Body of pancreas (tissue), 4 donors: ENCODE results near the gene TENM4. TPM values are rescaled to one million over a fixed set of nuclear protein-coding genes. Genes with fewer than 3 reads are reported as not detected.
A peak's percentile ranks its signal among the peaks of the same experiment; 100 is the strongest.

Experiments
- ATAC-seq: fragments of 150-250 bp; one replicate; pipeline ENCODE4 v1.9.1; 2016
- DNase-seq, 4 donors: peaks; one replicate each; pipeline ENCODE4 v3.0.0-alpha.2; 2019
- H3K27ac ChIP-seq, 4 donors: fragments of 200-600 bp; sonication (generic); 1 replicate in 3 of 4; 2 replicates in 1 of 4; pipeline versions ENCODE4 v1.5.1 to v1.6.1; 2016 to 2019; ENCODE audit warnings: mild to moderate bottlenecking in 1 of 4, mixed read lengths in 1 of 4, moderate library complexity in 1 of 4
- H3K27me3 ChIP-seq, 2 donors: fragments of 200-600 bp; sonication (generic); one replicate each; pipeline ENCODE4 v1.6.0; 2016; ENCODE audit warnings: mild to moderate bottlenecking in 1 of 2
- H3K36me3 ChIP-seq, 2 donors: fragments of 200-600 bp; sonication (generic); replicated peaks in 1 of 2; 2 replicates each; pipeline ENCODE4 v1.5.1; 2016; ENCODE audit warnings: low read depth in 2 of 2; ENCODE audit not compliant: insufficient read depth in 1 of 2
- H3K4me1 ChIP-seq: fragments of 200-600 bp; sonication (generic); one replicate; pipeline ENCODE4 v1.6.0; 2016
- H3K4me3 ChIP-seq, 2 donors: fragments of 200-600 bp; sonication (generic); 1 replicate in 1 of 2; 2 replicates in 1 of 2; pipeline ENCODE4 v1.5.1; 2016 to 2019
- H3K9me3 ChIP-seq, 3 donors: fragments of 200-600 bp; sonication (generic); 1 replicate in 2 of 3; 2 replicates in 1 of 3; pipeline ENCODE4 v1.5.1; 2016
- POLR2A ChIP-seq, 3 donors: fragments of 450-650 bp; IDR thresholded peaks; one replicate each; pipeline ENCODE4 v1.6.1; 2016; ENCODE audit warnings: antibody characterized with exemption in 3 of 3, mild to moderate bottlenecking in 2 of 3
- WGBS, 2 donors: methylation state at CpG; one replicate each; pipeline ENCODE4 v1.1.5; 2017; 5-methylcytosine and 5-hydroxymethylcytosine counted together
- intact Hi-C: fragments of 100-400 bp; cut with DNase I; formaldehyde crosslinking; loops from one replicate; pipeline ENCODE4 v1.15.1; 2023
- total RNA-seq, 2 donors: library from RNA; depleted of rRNA; stranded (reverse); fragments of >200 nt; gene quantifications; one replicate each; pipeline ENCODE4 v1.1.0, GENCODE V29; 2016
- TF ChIP-seq, protein P1 (sequence below), 7 experiments: fragments of 450-650 bp in 4 of 7; fragments of 200-600 bp in 3 of 7; sonication (generic) in 3 of 7; IDR thresholded peaks; one replicate each; pipeline ENCODE4 v1.5.1; 2016 to 2019; ENCODE audit warnings: antibody characterized with exemption in 7 of 7

Gene TENM4
- total RNA-seq, 2 donors from 2014 or later, result 0.78 to 6.6 TPM

DNA sequence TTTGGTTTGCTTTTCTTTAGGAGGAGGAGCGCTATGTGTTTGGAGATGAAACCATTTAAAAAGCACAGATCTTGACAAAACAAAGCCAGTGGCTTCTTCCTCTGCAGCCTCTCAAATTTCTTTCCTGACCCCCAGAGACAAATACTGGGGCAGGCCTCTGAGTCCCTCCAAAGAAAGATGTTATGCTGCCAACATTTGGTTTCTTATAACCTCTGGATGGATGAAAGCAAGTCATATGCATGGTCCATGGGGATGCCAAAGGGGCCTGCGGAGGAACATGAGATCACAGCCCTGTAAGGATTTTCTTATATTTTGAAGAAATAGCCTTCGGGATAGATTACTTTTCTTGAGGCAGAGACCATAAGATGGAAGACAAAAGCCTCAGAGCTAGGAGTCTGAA lies 179.1 kb downstream of the TENM4 start:
- ATAC-seq (no peak), DNase-seq (no peak)
- Histone ChIP-seq H3K36me3 (no peaks in the 10 kb centered on the region), H3K27ac (no peak overlapping the region), H3K27me3 (no peaks in the 10 kb centered on the region), H3K9me3 (no peaks in the 10 kb centered on the region), H3K4me1 (no peaks in the 10 kb centered on the region), H3K4me3 (no peak overlapping the region)
- TF ChIP-seq, protein P1, sequence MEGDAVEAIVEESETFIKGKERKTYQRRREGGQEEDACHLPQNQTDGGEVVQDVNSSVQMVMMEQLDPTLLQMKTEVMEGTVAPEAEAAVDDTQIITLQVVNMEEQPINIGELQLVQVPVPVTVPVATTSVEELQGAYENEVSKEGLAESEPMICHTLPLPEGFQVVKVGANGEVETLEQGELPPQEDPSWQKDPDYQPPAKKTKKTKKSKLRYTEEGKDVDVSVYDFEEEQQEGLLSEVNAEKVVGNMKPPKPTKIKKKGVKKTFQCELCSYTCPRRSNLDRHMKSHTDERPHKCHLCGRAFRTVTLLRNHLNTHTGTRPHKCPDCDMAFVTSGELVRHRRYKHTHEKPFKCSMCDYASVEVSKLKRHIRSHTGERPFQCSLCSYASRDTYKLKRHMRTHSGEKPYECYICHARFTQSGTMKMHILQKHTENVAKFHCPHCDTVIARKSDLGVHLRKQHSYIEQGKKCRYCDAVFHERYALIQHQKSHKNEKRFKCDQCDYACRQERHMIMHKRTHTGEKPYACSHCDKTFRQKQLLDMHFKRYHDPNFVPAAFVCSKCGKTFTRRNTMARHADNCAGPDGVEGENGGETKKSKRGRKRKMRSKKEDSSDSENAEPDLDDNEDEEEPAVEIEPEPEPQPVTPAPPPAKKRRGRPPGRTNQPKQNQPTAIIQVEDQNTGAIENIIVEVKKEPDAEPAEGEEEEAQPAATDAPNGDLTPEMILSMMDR (IDR thresholded peaks at IDR 0.05), result no peak
- no peak for TF ChIP-seq POLR2A (IDR thresholded peaks at IDR 0.05)
- intact Hi-C loops, result no loop called here
- 81 to 83% methylated on average over 3 of the region's 3 CpGs for WGBS, 2 donors

DNA sequence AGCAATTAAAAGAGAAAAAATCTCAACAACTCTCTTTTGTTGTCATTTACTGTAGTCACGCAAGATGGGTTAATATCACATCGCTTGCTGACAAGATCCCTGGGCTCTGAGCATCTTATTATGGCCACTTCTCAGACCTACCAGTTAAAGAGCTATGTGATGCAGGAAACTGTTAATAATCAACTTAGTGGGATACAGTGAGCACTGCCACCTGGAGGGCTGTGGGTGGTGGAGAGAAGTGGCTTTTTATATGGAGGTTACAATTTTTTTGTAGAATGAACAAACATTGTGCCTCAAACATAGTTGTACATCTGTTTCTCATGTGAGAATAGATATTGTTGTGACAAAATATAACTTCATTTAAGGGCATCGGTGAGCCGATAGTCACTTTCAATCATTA lies 181.0 kb downstream of the TENM4 start:
- H3K4me1 ChIP-seq, result no peaks in the 10 kb centered on the region
- H3K27ac ChIP-seq, result no peak overlapping the region
- TF ChIP-seq, protein P1 (IDR thresholded peaks at IDR 0.05), result peak in 4 of 7 experiments; percentile 17 to 45 (median 30)
- no peak for TF ChIP-seq POLR2A (IDR thresholded peaks at IDR 0.05)
- no peak overlapping the region for H3K4me3 ChIP-seq
- H3K9me3 ChIP-seq, result no peaks in the 10 kb centered on the region
- DNase-seq (peak in 1 of 4 donors; percentile 19), ATAC-seq (no peak)
- H3K36me3 ChIP-seq, result no peaks in the 10 kb centered on the region
- intact Hi-C loops, result no loop called here
- no peaks in the 10 kb centered on the region for H3K27me3 ChIP-seq
- WGBS, 2 donors, result 76 to 85% methylated on average over 4 of the region's 4 CpGs

DNA sequence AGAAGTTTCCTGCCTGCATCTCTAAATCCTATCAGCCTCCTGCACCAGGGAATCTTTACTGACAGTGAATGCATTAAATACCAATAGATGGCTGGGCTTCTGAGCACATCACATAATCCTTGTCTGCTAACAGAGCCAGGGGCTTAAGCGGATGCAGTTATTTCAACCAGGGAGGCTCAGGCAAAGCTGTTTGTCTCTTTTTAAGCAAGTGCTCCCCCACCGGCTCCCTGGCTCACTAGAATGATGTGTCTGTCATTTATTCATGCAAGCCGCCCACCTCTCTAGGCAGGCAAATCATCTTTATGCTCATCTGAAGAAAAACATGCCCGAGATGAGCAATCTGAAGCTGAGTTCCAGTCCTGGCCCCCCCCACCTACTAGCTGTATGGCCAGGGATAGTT lies 182.3 kb downstream of the TENM4 start:
- H3K9me3 ChIP-seq, result no peaks in the 10 kb centered on the region
- ATAC-seq (no peak), DNase-seq (no peak)
- no peak overlapping the region for H3K4me3 ChIP-seq
- H3K36me3 ChIP-seq, result no peaks in the 10 kb centered on the region
- 68 to 70% methylated on average over 4 of the region's 4 CpGs for WGBS, 2 donors
- no peaks in the 10 kb centered on the region for H3K27me3 ChIP-seq
- H3K27ac ChIP-seq, result no peak overlapping the region
- no peak for TF ChIP-seq POLR2A (IDR thresholded peaks at IDR 0.05)
- TF ChIP-seq, protein P1 (IDR thresholded peaks at IDR 0.05), result no peak
- intact Hi-C loops, result no loop called here
- H3K4me1 ChIP-seq, result no peaks in the 10 kb centered on the region

DNA sequence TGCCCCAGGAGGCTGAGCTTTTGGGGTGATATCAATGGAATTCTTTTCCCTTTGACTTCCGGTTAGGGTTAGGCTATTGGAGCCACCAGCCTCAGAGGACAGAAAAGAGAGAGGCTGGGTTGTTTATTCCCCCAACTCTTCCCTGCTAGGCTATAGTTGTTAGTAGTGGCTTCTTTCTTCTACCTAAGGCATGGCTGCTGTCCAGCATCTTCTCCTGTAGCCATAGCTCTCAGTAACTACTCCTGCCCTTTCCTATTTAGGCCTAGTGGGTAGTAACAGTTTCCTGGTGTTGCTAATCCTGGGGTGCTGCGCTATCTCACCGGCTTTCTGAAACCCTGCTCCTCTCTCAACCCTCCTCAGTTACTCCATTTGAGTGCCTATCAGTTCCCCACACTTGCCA lies 184.9 kb downstream of the TENM4 start:
- no peaks in the 10 kb centered on the region for H3K4me1 ChIP-seq
- TF ChIP-seq, protein P1 (IDR thresholded peaks at IDR 0.05), result no peak
- no peak for TF ChIP-seq POLR2A (IDR thresholded peaks at IDR 0.05)
- H3K27me3 ChIP-seq, result no peaks in the 10 kb centered on the region
- no peak for DNase-seq
- 94 to 97% methylated on average over 3 of the region's 3 CpGs for WGBS, 2 donors
- H3K4me3 ChIP-seq, result no peak overlapping the region
- intact Hi-C loops, result no loop called here
- no peak overlapping the region for H3K27ac ChIP-seq
- no peak for ATAC-seq
- H3K9me3 ChIP-seq, result no peaks in the 10 kb centered on the region
- no peaks in the 10 kb centered on the region for H3K36me3 ChIP-seq

DNA sequence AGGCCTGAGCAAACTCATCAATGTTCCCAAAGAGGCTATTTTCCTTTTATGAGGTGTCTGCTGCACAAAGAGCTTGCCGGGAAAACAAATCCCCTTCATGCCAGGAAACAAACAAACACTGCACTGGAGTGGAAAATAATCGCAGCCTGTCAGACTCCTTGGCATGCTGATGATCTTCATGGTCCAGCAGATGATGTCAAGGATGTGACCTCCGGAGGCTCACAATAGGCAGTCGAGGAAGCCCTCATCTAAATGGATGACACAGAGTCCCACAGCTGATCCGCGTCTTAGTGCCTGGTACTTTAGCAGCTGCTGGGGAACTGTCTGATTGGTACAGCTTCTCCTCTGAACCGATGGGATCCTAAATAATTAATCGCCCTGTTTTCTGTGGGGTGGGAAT lies 187.6 kb downstream of the TENM4 start:
- no peak overlapping the region for H3K4me3 ChIP-seq
- intact Hi-C loops, result no loop called here
- no peak overlapping the region for H3K27ac ChIP-seq
- H3K4me1 ChIP-seq, result no peaks in the 10 kb centered on the region
- no peaks in the 10 kb centered on the region for H3K9me3 ChIP-seq
- H3K27me3 ChIP-seq, result no peaks in the 10 kb centered on the region
- WGBS, 2 donors, result 67 to 68% methylated on average over 8 of the region's 8 CpGs
- ATAC-seq (no peak), DNase-seq (no peak)
- H3K36me3 ChIP-seq, result no peaks in the 10 kb centered on the region
- no peak for TF ChIP-seq POLR2A (IDR thresholded peaks at IDR 0.05)
- TF ChIP-seq, protein P1 (IDR thresholded peaks at IDR 0.05), result no peak
